ENCODE measurements around the gene A4GNT.

The A4GNT gene

GRCh38 chr3:138135146-138135832, 3.1 kb upstream of the A4GNT start:
- Histone ChIP-seq H3K36me3 (ENCODE audit: insufficient read depth, insufficient read length, low read length) (no peaks in the 10 kb centered on the region), H3K9me3 (ENCODE audit: insufficient read depth, low read length) (no peaks in the 10 kb centered on the region), H3K4me3 (ENCODE audit: insufficient read length, low read depth) (no peak overlapping the region), H3K27me3 (ENCODE audit: insufficient read depth, insufficient read length) (no peaks in the 10 kb centered on the region), H3K9ac (ENCODE audit: insufficient read length, low read depth) (no peak overlapping the region), H3K4me1 (ENCODE audit: insufficient read depth, insufficient read length) (no peaks in the 10 kb centered on the region)
- TF ChIP-seq YY1 (IDR thresholded peaks at IDR 0.05; ENCODE audit: insufficient read depth, insufficient read length) (no peak), SUZ12 (IDR thresholded peaks at IDR 0.05; ENCODE audit: extremely low read depth, insufficient read depth, insufficient read length) (no peak), ZNF274 (IDR thresholded peaks at IDR 0.05; ENCODE audit: low read depth, low read length) (no peak)
- DNase-seq (ENCODE audit: low read depth, low spot score) = no peak

- TF ChIP-seq ZNF274 (IDR thresholded peaks at IDR 0.05; ENCODE audit: low read depth, low read length) (no peak), SUZ12 (IDR thresholded peaks at IDR 0.05; ENCODE audit: extremely low read depth, insufficient read depth, insufficient read length) (no peak), YY1 (IDR thresholded peaks at IDR 0.05; ENCODE audit: insufficient read depth, insufficient read length) (no peak)
- H3K9ac ChIP-seq (ENCODE audit: insufficient read length, low read depth) = no peak overlapping the region
- no peaks in the 10 kb centered on the region for H3K27me3 ChIP-seq (ENCODE audit: insufficient read depth, insufficient read length)
- no peaks in the 10 kb centered on the region for H3K4me1 ChIP-seq (ENCODE audit: insufficient read depth, insufficient read length)
- no peaks in the 10 kb centered on the region for H3K36me3 ChIP-seq (ENCODE audit: insufficient read depth, insufficient read length, low read length)
- no peak overlapping the region for H3K4me3 ChIP-seq (ENCODE audit: insufficient read length, low read depth)
- H3K9me3 ChIP-seq (ENCODE audit: insufficient read depth, low read length) = peaks cover 9% of the 10 kb centered on the region; the same call in 1 of the 2 replicates
- DNase-seq (ENCODE audit: low read depth, low spot score) = no peak
Observed at GRCh38 chr3:138127636-138128365, 4.4 kb downstream of the A4GNT start.

GRCh38 chr3:138125548-138126221, 6.5 kb downstream of the A4GNT start:
- Histone ChIP-seq H3K27me3 (ENCODE audit: insufficient read depth, insufficient read length) (no peaks in the 10 kb centered on the region), H3K4me3 (ENCODE audit: insufficient read length, low read depth) (no peak overlapping the region), H3K36me3 (ENCODE audit: insufficient read depth, insufficient read length, low read length) (no peaks in the 10 kb centered on the region), H3K4me1 (ENCODE audit: insufficient read depth, insufficient read length) (no peaks in the 10 kb centered on the region), H3K9me3 (ENCODE audit: insufficient read depth, low read length) (peaks cover 9% of the 10 kb centered on the region; the same call in 1 of the 2 replicates), H3K9ac (ENCODE audit: insufficient read length, low read depth) (no peak overlapping the region)
- TF ChIP-seq YY1 (IDR thresholded peaks at IDR 0.05; ENCODE audit: insufficient read depth, insufficient read length) (no peak), SUZ12 (IDR thresholded peaks at IDR 0.05; ENCODE audit: extremely low read depth, insufficient read depth, insufficient read length) (no peak), ZNF274 (IDR thresholded peaks at IDR 0.05; ENCODE audit: low read depth, low read length) (no peak)
- DNase-seq (ENCODE audit: low read depth, low spot score) = no peak

GRCh38 chr3:138124706-138125355, 7.4 kb downstream of the A4GNT start:
- H3K4me3 ChIP-seq (ENCODE audit: insufficient read length, low read depth) = no peak overlapping the region
- DNase-seq (ENCODE audit: low read depth, low spot score) = no peak
- H3K9ac ChIP-seq (ENCODE audit: insufficient read length, low read depth) = no peak overlapping the region
- TF ChIP-seq YY1 (IDR thresholded peaks at IDR 0.05; ENCODE audit: insufficient read depth, insufficient read length) (no peak), ZNF274 (IDR thresholded peaks at IDR 0.05; ENCODE audit: low read depth, low read length) (no peak), SUZ12 (IDR thresholded peaks at IDR 0.05; ENCODE audit: extremely low read depth, insufficient read depth, insufficient read length) (no peak)
- no peaks in the 10 kb centered on the region for H3K36me3 ChIP-seq (ENCODE audit: insufficient read depth, insufficient read length, low read length)
- H3K9me3 ChIP-seq (ENCODE audit: insufficient read depth, low read length) = peaks cover 9% of the 10 kb centered on the region; the same call in 1 of the 2 replicates
- H3K4me1 ChIP-seq (ENCODE audit: insufficient read depth, insufficient read length) = no peaks in the 10 kb centered on the region
- no peaks in the 10 kb centered on the region for H3K27me3 ChIP-seq (ENCODE audit: insufficient read depth, insufficient read length)

- Histone ChIP-seq H3K9ac (ENCODE audit: insufficient read length, low read depth) (no peak overlapping the region), H3K27me3 (ENCODE audit: insufficient read depth, insufficient read length) (no peaks in the 10 kb centered on the region), H3K36me3 (ENCODE audit: insufficient read depth, insufficient read length, low read length) (no peaks in the 10 kb centered on the region), H3K9me3 (ENCODE audit: insufficient read depth, low read length) (peaks cover 9% of the 10 kb centered on the region; the same call in 1 of the 2 replicates), H3K4me1 (ENCODE audit: insufficient read depth, insufficient read length) (no peaks in the 10 kb centered on the region), H3K4me3 (ENCODE audit: insufficient read length, low read depth) (no peak overlapping the region)
- no peak for TF ChIP-seq YY1 (IDR thresholded peaks at IDR 0.05; ENCODE audit: insufficient read depth, insufficient read length)
- TF ChIP-seq ZNF274 (IDR thresholded peaks at IDR 0.05; ENCODE audit: low read depth, low read length) = no peak
- no peak for TF ChIP-seq SUZ12 (IDR thresholded peaks at IDR 0.05; ENCODE audit: extremely low read depth, insufficient read depth, insufficient read length)
- DNase-seq (ENCODE audit: low read depth, low spot score) = no peak
Observed at GRCh38 chr3:138124188-138124587, 8.0 kb downstream of the A4GNT start.

- no peak for TF ChIP-seq ZNF274 (IDR thresholded peaks at IDR 0.05; ENCODE audit: low read depth, low read length)
- TF ChIP-seq SUZ12 (IDR thresholded peaks at IDR 0.05; ENCODE audit: extremely low read depth, insufficient read depth, insufficient read length) = no peak
- no peak for TF ChIP-seq YY1 (IDR thresholded peaks at IDR 0.05; ENCODE audit: insufficient read depth, insufficient read length)
- Histone ChIP-seq H3K36me3 (ENCODE audit: insufficient read depth, insufficient read length, low read length) (no peaks in the 10 kb centered on the region), H3K9me3 (ENCODE audit: insufficient read depth, low read length) (peaks cover 9% of the 10 kb centered on the region; the same call in 1 of the 2 replicates), H3K27me3 (ENCODE audit: insufficient read depth, insufficient read length) (no peaks in the 10 kb centered on the region), H3K4me1 (ENCODE audit: insufficient read depth, insufficient read length) (peaks cover 3% of the 10 kb centered on the region), H3K9ac (ENCODE audit: insufficient read length, low read depth) (no peak overlapping the region), H3K4me3 (ENCODE audit: insufficient read length, low read depth) (no peak overlapping the region)
- no peak for DNase-seq (ENCODE audit: low read depth, low spot score)
Observed at GRCh38 chr3:138119423-138119766, 12.8 kb downstream of the A4GNT start.
